ENCODE measurements around the gene ACSL3. TPM values are rescaled to one million over a fixed set of nuclear protein-coding genes. Genes with fewer than 3 reads are reported as not detected.

ACSL3 gene
- total and polyA plus RNA-seq, 2 donors (not counting 3 experiments of a cell fraction or from before 2014, with no cell fraction given) = 58.7 to 139 TPM

- dilution Hi-C loops (cut with MboI; ENCODE audit: extremely low pct_ligation_motif_present, low sequenced_read_pairs) = no loop called here
- Histone ChIP-seq H3K4me1 (ENCODE audit: control insufficient read depth, extremely low read depth, insufficient read depth, low read length) (no peaks in the 10 kb centered on the region), H3K9ac (replicated peaks; ENCODE audit: extremely low read depth, insufficient read depth, low read length) (no peak overlapping the region), H3K9me1 (replicated peaks; ENCODE audit: control insufficient read depth, extremely low read depth, insufficient read depth, low read length) (no peaks in the 10 kb centered on the region), H3K27ac (ENCODE audit: insufficient read depth, low read depth, low read length) (no peak overlapping the region), H3K4me3 (replicated peaks in 1 of 3; ENCODE audit: insufficient read depth in 1 of 3, low read depth in 1 of 3, low read length in 3 of 3) (no peak overlapping the region), H3K4me2 (ENCODE audit: insufficient read depth, low read length) (no peak overlapping the region), H2AFZ (ENCODE audit: low read depth, low read length) (no peak overlapping the region), H4K20me1 (replicated peaks; ENCODE audit: control insufficient read depth, extremely low read depth, insufficient read depth, low read length) (peaks cover 4% of the 10 kb centered on the region), H3K79me2 (ENCODE audit: control insufficient read depth, insufficient read depth, low read length) (peaks cover 6% of the 10 kb centered on the region), H3K36me3 (ENCODE audit: control insufficient read depth in 2 of 2, extremely low read depth in 1 of 2, insufficient read depth in 2 of 2, low read length in 2 of 2) (no peaks in the 10 kb centered on the region), H3K27me3 (ENCODE audit: control insufficient read depth in 2 of 2, insufficient read depth in 2 of 2, low read length in 2 of 2) (no peaks in the 10 kb centered on the region), H3K9me3 (replicated peaks; ENCODE audit: control insufficient read depth, insufficient read depth, low read length) (no peaks in the 10 kb centered on the region)
- POLR2A ChIA-PET = no interaction called here
- CTCF ChIA-PET = no interaction called here
- no peak for FAIRE-seq
- intact Hi-C loops (cut with micrococcal nuclease) = no loop called here
- no TSS peak for BruUV-seq (replicated peaks)
- TF ChIP-seq POLR2A (IDR thresholded peaks at IDR 0.05; ENCODE audit: low read depth, low read length) (no peak), FOS (IDR thresholded peaks at IDR 0.05; ENCODE audit: borderline replicate concordance, insufficient read depth, low read length) (no peak), JUN (IDR thresholded peaks at IDR 0.05; ENCODE audit: borderline replicate concordance, insufficient read depth, insufficient read length, low read depth) (no peak), EZH2 (IDR thresholded peaks at IDR 0.05; ENCODE audit: borderline replicate concordance, low read depth, low read length, severe bottlenecking) (no peak), MYC (IDR thresholded peaks at IDR 0.05; ENCODE audit: low read depth, low read length) (no peak), GATA2 (IDR thresholded peaks at IDR 0.05; ENCODE audit: insufficient read depth, insufficient read length, low read depth, low read length) (no peak), CTCF (IDR thresholded peaks at IDR 0.05; ENCODE audit: extremely low read depth in 1 of 2, insufficient read depth in 1 of 2, low read depth in 1 of 2, low read length in 2 of 2) (no peak)
- no peak for DNase-seq (ENCODE audit: low read depth, low spot score)
Observed at GRCh38 chr2:222942977-222943376, 82.1 kb downstream of the ACSL3 start.

Data from endothelial cell of umbilical vein (primary cell).